ENCODE results near the gene TRRAP. TPM values are rescaled to one million over a fixed set of nuclear protein-coding genes. Genes with fewer than 3 reads are reported as not detected.

The TRRAP gene
- total RNA-seq, 1 experiment from 2014 or later: 55.4 TPM

GRCh38 chr7:98992076-98992475 lies 113.7 kb downstream of the TRRAP start:
- no peaks in the 10 kb centered on the region for H3K4me1 ChIP-seq
- TF ChIP-seq CTCF (IDR thresholded peaks at IDR 0.05; ENCODE audit: insufficient read depth in 1 of 2, low read depth in 1 of 2, low read length in 1 of 2, severe bottlenecking in 1 of 2, unreplicated experiment in 1 of 2): no peak
- peak in 1 of 2 experiments; percentile 9 for DNase-seq
- H3K9me3 ChIP-seq: no peaks in the 10 kb centered on the region
- CTCF ChIA-PET: no interaction called here
- H3K4me3 Mint-ChIP-seq (ENCODE audit: unreplicated experiment): no peak overlapping the region
- H3K27me3 ChIP-seq (replicated peaks; ENCODE audit: control insufficient read depth, insufficient read depth, low read length): no peaks in the 10 kb centered on the region
- peaks cover 75% of the 10 kb centered on the region for H3K36me3 Mint-ChIP-seq (ENCODE audit: insufficient read depth, unreplicated experiment)
- H3K27ac Mint-ChIP-seq (ENCODE audit: unreplicated experiment): no peak overlapping the region
- POLR2A ChIA-PET: no interaction called here
- H3K4me3 ChIP-seq (ENCODE audit: low read depth, low read length): no peak overlapping the region
- H3K36me3 ChIP-seq (ENCODE audit: control insufficient read depth, insufficient read depth, low read length): peaks cover 4% of the 10 kb centered on the region
- H3K4me1 Mint-ChIP-seq (ENCODE audit: low read depth, unreplicated experiment): no peaks in the 10 kb centered on the region
- no peaks in the 10 kb centered on the region for H3K27me3 Mint-ChIP-seq (ENCODE audit: insufficient read depth, unreplicated experiment)
- intact Hi-C loops (cut with micrococcal nuclease; ENCODE audit: unreplicated experiment): no loop called here
- no peaks in the 10 kb centered on the region for H3K9me3 Mint-ChIP-seq (ENCODE audit: unreplicated experiment)
- no TSS peak for BruUV-seq (replicated peaks)

- Histone ChIP-seq H3K36me3 (ENCODE audit: control insufficient read depth, insufficient read depth, low read length) (peaks cover 4% of the 10 kb centered on the region), H3K4me3 (ENCODE audit: low read depth, low read length) (no peak overlapping the region), H3K9me3 (no peaks in the 10 kb centered on the region), H3K4me1 (no peaks in the 10 kb centered on the region), H3K27me3 (replicated peaks; ENCODE audit: control insufficient read depth, insufficient read depth, low read length) (no peaks in the 10 kb centered on the region)
- BruUV-seq (replicated peaks): no TSS peak
- TF ChIP-seq CTCF (IDR thresholded peaks at IDR 0.05; ENCODE audit: insufficient read depth in 1 of 2, low read depth in 1 of 2, low read length in 1 of 2, severe bottlenecking in 1 of 2, unreplicated experiment in 1 of 2): no peak
- H3K27me3 Mint-ChIP-seq (ENCODE audit: insufficient read depth, unreplicated experiment): no peaks in the 10 kb centered on the region
- peaks cover 64% of the 10 kb centered on the region for H3K36me3 Mint-ChIP-seq (ENCODE audit: insufficient read depth, unreplicated experiment)
- no peak overlapping the region for H3K4me3 Mint-ChIP-seq (ENCODE audit: unreplicated experiment)
- ChIA-PET CTCF (no interaction called here), POLR2A (no interaction called here)
- DNase-seq: peak; percentile 10 to 12
- no peaks in the 10 kb centered on the region for H3K9me3 Mint-ChIP-seq (ENCODE audit: unreplicated experiment)
- intact Hi-C loops (cut with micrococcal nuclease; ENCODE audit: unreplicated experiment): no loop called here
- no peak overlapping the region for H3K27ac Mint-ChIP-seq (ENCODE audit: unreplicated experiment)
- H3K4me1 Mint-ChIP-seq (ENCODE audit: low read depth, unreplicated experiment): no peaks in the 10 kb centered on the region
Observed at GRCh38 chr7:98993024-98993897, 114.9 kb downstream of the TRRAP start.

GRCh38 chr7:98994046-98994944 lies 116.0 kb downstream of the TRRAP start:
- Mint-ChIP-seq H3K9me3 (ENCODE audit: unreplicated experiment) (no peaks in the 10 kb centered on the region), H3K27ac (ENCODE audit: unreplicated experiment) (no peak overlapping the region), H3K4me3 (ENCODE audit: unreplicated experiment) (no peak overlapping the region), H3K4me1 (ENCODE audit: low read depth, unreplicated experiment) (no peaks in the 10 kb centered on the region), H3K27me3 (ENCODE audit: insufficient read depth, unreplicated experiment) (no peaks in the 10 kb centered on the region), H3K36me3 (ENCODE audit: insufficient read depth, unreplicated experiment) (peaks cover 62% of the 10 kb centered on the region)
- Histone ChIP-seq H3K9me3 (no peaks in the 10 kb centered on the region), H3K27me3 (replicated peaks; ENCODE audit: control insufficient read depth, insufficient read depth, low read length) (no peaks in the 10 kb centered on the region), H3K4me1 (no peaks in the 10 kb centered on the region), H3K36me3 (ENCODE audit: control insufficient read depth, insufficient read depth, low read length) (peaks cover 1% of the 10 kb centered on the region; the same call in 1 of the 2 replicates), H3K4me3 (ENCODE audit: low read depth, low read length) (no peak overlapping the region)
- BruUV-seq (replicated peaks): no TSS peak
- DNase-seq: peak in 1 of 2 experiments; percentile 16
- no peak for TF ChIP-seq CTCF (IDR thresholded peaks at IDR 0.05; ENCODE audit: insufficient read depth in 1 of 2, low read depth in 1 of 2, low read length in 1 of 2, severe bottlenecking in 1 of 2, unreplicated experiment in 1 of 2)
- POLR2A ChIA-PET: no interaction called here
- intact Hi-C loops (cut with micrococcal nuclease; ENCODE audit: unreplicated experiment): no loop called here
- CTCF ChIA-PET: no interaction called here
